Measurements from ENCODE around the gene EIF3A. TPM values are rescaled to one million over a fixed set of nuclear protein-coding genes. Genes with fewer than 3 reads are reported as not detected.
"Not testable (repeated sequence)": the region's sequence is repeated elsewhere in the genome, so short reads cannot be mapped to it uniquely, and the experiment has no call there.

The EIF3A gene
- total RNA-seq, 6 experiments from 2014 or later = 41.6 to 69.5 (median 57.4) TPM

- no peak for ATAC-seq
- 71% methylated on average over 9 of the region's 10 CpGs for WGBS (ENCODE audit: insufficient coverage, low coverage, low lambda C conversion rate, missing lambda C conversion rate)
- Histone ChIP-seq H3K27ac (no peak overlapping the region), H3K27me3 (no peaks in the 10 kb centered on the region), H3K4me1 (peaks cover 0 to 11% (median 0%) of the 10 kb centered on the region in 4 donors), H3K9me3 (no peaks in the 10 kb centered on the region), H3K4me3 (no peak overlapping the region), H3K36me3 (no peaks in the 10 kb centered on the region)
- no peak for DNase-seq
- no peak for TF ChIP-seq POLR2A (IDR thresholded peaks at IDR 0.05)
- TF ChIP-seq, protein P1, sequence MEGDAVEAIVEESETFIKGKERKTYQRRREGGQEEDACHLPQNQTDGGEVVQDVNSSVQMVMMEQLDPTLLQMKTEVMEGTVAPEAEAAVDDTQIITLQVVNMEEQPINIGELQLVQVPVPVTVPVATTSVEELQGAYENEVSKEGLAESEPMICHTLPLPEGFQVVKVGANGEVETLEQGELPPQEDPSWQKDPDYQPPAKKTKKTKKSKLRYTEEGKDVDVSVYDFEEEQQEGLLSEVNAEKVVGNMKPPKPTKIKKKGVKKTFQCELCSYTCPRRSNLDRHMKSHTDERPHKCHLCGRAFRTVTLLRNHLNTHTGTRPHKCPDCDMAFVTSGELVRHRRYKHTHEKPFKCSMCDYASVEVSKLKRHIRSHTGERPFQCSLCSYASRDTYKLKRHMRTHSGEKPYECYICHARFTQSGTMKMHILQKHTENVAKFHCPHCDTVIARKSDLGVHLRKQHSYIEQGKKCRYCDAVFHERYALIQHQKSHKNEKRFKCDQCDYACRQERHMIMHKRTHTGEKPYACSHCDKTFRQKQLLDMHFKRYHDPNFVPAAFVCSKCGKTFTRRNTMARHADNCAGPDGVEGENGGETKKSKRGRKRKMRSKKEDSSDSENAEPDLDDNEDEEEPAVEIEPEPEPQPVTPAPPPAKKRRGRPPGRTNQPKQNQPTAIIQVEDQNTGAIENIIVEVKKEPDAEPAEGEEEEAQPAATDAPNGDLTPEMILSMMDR (IDR thresholded peaks at IDR 0.05) = no peak
- intact Hi-C loops (cut with DNase I) = no loop called here
Observed at GRCh38 chr10:119101366-119102098, 20.9 kb upstream of the EIF3A start.

- peaks cover 0 to 8% (median 0%) of the 10 kb centered on the region in 4 donors for H3K4me1 ChIP-seq
- no peak overlapping the region for H3K4me3 ChIP-seq
- 53% methylated on average over 3 of the region's 3 CpGs for WGBS (ENCODE audit: insufficient coverage, low coverage, low lambda C conversion rate, missing lambda C conversion rate)
- no peaks in the 10 kb centered on the region for H3K9me3 ChIP-seq
- DNase-seq (no peak), ATAC-seq (peak in 2 of 4 donors; percentile 14 to 22)
- H3K27me3 ChIP-seq = no peaks in the 10 kb centered on the region
- TF ChIP-seq, protein P1 (IDR thresholded peaks at IDR 0.05) = no peak
- no peak for TF ChIP-seq POLR2A (IDR thresholded peaks at IDR 0.05)
- intact Hi-C loops (cut with DNase I) = no loop called here
- no peaks in the 10 kb centered on the region for H3K36me3 ChIP-seq
- H3K27ac ChIP-seq = peak overlapping the region in 1 of 3 donors; percentile 22
Observed at GRCh38 chr10:119100434-119101238, 20.0 kb upstream of the EIF3A start.

- TF ChIP-seq POLR2A (IDR thresholded peaks at IDR 0.05) = no peak
- TF ChIP-seq, protein P1 (IDR thresholded peaks at IDR 0.05) = no peak
- intact Hi-C loops (cut with DNase I) = no loop called here
- Histone ChIP-seq H3K36me3 (no peaks in the 10 kb centered on the region), H3K4me3 (no peak overlapping the region), H3K27me3 (no peaks in the 10 kb centered on the region), H3K4me1 (no peaks in the 10 kb centered on the region), H3K9me3 (no peaks in the 10 kb centered on the region), H3K27ac (no peak overlapping the region)
- DNase-seq (no peak), ATAC-seq (no peak)
- WGBS (ENCODE audit: insufficient coverage, low coverage, low lambda C conversion rate, missing lambda C conversion rate) = 89% methylated on average over 3 of the region's 3 CpGs
Observed at GRCh38 chr10:119098576-119098975, 18.0 kb upstream of the EIF3A start.

- DNase-seq; H3K36me3 ChIP-seq; H3K27ac ChIP-seq; H3K9me3 ChIP-seq; ATAC-seq; H3K4me1 ChIP-seq; H3K27me3 ChIP-seq; intact Hi-C loops (cut with DNase I); H3K4me3 ChIP-seq: not testable (repeated sequence)
- WGBS (ENCODE audit: insufficient coverage, low coverage, low lambda C conversion rate, missing lambda C conversion rate) = 80% methylated on average over 5 of the region's 12 CpGs
Observed at GRCh38 chr10:119096641-119097415, 16.2 kb upstream of the EIF3A start.
